ENCODE results near the gene COL20A1.

Gene COL20A1

DNA sequence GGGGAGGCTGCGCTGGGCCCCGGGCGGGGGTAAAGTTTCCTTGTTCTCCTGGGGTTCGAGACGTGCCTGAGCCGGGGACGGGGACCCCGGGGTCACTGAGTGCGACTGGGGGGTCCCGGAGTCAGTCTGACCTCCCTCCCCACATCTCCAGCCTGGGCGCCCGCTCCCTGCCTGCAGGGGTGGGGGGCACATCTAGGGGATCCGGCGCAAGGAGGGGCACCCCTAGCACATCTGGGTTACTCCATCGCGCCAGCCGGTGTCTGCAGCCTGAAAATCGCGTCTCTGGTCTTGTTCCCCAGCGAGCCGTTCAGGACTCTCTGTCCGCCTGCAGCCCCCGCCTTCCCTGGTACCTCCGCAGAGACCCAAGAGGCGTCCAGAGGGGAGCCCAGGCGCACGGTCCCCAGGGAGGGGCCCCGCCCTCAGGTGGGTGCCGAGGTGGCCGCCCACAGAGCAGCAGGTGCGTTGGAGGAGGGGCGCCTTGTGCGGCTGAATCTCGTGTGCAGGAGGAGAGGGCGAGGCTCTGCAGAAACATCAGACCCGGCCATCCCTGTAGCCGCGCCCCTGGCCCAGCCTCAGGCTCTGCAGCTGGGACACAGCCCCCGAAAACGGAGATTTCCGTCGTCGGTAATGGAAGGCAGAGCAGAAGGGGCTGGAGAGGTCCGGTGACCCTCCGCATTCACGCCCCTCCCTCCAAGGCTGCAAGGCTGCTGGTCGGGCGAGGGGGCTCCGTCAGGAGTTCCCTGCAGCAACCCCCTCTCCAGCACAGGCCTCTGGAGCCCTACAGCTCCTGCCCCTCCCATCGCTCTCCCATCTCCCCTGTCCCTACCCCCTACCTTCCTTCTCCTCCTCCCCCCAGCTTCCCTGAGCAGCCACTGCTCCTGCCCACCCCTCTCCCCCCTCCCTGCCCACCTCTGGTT, 68.8 kb downstream of the COL20A1 start:
- no peak for DNase-seq (ENCODE audit: low read depth in 2 of 2)

DNA sequence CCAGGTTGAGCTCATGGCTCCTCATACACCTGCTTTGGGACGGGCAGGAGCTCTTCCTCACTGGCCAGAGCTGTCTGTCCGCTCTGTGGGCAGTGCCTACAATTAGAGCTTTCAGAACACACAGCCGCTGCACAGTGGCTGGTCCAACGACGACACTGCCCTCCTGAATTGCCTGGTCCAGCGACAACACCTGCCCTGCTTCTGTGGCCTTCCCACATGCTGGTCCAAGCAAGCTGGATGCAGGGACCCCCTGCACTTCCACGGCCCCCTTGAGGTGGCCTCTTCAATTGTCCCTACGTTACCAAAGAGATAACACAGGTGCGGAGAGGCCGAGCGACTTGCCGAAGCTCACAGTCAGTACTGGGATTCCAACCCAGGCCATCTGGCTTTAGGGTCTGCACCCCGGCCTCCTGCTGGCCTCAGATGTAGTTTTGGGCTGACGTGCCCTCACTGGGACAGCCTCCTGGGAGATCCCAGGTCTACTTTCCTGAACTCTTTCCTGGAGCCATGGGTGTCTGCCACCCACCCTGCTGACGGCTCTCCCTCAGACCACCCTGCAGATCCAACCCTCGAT, 69.5 kb downstream of the COL20A1 start:
- no peak for DNase-seq (ENCODE audit: low read depth in 2 of 2)

DNA sequence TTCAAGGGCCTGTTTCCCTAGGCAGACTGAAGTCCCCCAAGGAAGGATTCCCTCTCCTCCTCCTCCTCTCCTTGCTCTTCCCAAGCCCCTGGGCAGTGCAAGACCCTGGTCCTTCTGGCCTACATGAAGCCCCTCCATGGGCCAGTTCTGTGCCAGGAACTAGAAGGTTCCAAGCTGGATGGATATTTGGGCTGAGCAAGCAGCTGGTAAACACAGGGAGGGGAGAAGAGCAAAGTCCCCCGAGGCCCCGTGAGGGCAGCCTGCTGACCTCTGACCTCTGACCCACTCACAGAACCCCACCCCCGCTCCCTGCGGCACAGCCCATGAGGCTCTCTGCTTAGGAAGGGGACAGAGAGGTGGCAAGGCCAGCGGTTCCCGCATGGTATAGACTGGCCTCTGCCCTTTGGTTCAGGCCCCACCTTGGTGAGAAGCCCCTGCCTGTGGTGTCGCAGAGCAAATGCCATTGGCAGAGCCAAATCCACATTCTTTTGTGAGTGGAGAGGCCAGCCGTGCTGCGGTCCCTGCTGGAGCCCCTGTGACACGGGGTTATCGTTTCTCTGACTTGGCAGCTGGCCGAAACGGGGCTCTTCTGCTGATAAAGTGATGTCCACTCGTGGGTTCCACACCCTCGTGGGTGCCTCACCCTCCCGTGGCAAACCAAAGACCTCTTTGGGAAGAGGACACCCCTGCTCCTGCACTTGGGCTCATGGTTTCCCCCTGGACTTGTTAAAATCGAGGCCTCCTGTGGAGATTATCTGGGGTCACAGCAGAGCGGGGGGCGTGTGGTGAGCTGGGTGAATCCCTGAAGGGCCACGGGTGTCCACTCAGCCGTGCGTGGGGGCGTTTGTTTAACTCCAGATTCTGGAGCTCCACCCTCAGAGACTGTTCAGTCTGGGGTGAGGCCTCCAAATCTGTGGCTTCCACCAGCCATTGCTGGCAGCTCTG, 70.3 kb downstream of the COL20A1 start:
- no peak for DNase-seq (ENCODE audit: low read depth in 2 of 2)

DNA sequence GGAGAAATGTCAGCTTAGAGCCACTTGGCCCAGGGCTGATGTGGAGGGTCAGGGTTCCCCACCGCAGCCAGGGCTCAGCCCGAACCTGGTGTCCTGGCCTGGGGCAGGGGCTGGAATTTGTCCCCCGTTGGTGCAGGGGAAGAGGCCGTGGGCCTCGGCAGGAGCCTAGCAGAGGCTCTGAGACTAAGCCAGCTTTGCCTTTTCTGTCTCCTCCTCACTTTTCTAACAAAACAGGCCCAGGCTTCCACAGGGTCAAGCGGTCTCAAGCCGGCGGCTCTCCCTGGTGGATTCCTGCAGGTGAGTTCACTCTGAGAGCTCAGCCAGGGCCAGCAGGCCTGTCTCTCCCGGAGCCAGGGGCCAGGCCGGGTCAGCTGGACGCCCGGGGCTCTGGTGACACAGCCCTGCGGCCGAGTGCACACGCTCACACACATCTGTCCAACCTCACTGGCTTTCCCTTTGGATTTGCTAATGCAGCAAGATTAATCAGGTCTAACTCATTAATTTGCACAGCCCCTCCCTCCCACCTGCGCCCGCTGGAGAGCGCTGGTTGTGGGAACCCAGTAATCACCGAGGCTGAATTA, 71.1 kb downstream of the COL20A1 start:
- no peak for DNase-seq (ENCODE audit: low read depth in 2 of 2)

DNA sequence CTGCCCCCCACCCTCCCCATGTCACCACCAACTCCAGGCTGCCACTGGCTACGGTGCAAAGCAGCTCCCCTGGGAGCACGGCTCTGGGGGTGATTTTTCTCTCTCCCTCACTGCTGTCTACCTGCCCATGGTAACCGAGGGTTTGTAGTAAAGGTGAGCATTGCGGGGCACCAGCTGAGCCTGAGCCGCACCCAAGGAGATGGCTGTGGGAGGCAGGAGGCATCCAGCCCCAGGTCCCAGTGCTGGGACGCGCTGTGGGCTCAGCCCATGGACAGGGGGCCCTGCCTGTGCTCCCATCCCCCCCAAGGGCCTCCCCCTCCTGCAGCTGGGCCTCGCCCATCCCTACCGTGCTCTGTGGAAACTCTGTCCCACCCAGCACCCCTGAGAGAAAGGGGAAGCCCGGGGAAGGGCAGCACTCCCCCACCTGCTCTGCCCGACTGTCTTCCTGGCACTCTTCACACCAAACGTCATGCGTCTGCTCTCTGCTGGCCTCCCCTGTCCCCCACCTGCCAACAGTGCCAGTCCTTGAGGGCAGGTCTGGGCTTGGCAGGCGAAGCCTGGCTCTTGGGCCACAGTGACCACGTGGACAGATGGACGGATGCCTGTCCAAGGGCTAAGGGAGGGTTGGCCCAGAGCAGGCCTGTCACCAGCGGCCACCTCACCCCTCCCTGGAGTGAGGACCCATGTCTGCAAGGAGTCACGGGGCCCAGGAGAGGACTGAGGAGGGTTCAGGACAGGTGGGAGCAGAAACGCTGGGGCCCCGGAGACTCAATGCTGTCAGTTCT, 72.0 kb downstream of the COL20A1 start:
- no peak for DNase-seq (ENCODE audit: low read depth in 2 of 2)

DNA sequence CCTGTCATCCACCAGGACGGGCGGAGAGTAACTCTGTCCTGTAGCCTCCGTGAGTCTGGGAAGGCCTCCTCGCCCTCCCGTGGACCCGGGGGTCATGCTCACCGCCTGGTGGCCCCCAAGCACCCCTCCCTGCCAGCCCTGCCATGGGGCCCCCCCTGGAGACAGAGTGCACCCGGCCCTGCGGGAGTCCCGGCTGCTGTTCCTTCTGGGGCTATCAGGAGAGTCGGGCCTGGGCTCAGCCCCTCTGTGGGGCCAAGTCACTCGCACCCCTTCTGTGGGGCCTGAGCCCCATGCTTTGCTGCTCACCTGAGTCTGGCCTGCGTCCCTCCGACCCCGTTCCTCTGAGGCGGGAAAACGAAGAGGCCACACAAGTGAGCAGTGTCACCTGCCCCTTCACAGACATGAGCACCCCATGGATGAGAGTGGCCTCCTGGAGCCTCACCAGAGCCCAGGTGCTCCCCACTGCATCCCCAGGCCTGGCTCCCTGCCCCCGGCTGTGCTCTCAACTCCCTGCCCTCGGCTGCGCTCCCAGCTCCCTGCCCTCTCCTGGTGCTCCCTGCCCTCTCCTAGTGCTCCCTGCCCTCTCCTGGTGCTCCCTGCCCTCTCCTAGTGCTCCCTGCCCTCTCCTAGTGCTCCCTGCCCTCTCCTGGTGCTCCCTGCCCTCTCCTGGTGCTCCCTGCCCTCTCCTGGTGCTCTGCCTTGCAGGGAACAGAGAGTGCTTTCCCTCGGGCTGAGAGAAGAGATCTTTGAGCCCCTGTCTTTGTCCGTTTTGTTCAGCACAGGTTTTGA, 72.8 kb downstream of the COL20A1 start:
- DNase-seq (ENCODE audit: low read depth in 2 of 2): no peak

DNA sequence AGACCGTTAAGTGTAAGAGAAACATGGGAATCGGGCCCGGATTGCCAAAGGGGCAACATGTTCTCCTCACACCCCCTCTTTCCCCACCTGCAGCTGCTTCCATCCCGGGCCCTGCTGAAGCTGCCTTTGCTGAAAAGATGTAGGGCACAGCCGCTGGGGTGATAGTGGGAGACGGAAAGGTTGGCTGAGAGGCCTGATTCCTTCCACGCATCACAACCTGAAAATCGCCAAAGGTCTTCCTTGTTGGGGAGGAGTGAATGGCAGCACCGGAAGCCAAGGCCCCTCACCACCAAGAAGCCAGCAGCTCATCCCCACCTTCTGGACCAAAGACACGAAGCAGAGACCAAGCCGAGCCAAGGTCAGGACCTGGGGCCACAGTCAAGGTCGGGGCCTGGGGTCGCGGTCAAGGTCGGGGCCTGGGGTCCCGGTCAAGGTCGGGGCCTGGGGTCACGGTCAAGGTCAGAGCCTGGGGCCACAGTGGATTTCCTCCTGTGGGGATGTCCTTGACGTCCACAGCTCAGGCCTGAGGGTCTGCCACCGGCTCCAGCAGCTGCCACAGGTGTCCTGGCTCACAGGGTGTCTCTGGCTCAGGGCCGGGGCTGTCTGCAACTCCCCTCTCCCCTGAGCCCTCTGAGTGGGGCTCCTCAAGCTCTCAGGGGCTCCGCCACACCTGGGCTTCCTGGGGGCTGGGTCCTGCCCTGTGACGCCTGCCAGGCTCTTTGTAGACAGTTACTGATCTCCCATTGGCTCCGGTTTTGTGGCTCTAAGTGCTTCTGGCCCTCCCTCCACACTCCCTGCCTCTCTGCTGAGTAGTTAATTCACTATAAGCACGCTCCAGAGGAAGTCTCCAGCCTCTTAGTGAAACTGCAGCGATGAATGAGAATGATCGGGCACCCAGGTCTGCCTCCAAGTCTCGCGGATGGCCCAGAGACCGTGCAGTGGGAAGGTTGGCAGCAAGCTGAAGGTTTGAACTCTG, 73.7 kb downstream of the COL20A1 start:
- DNase-seq (ENCODE audit: low read depth in 2 of 2): no peak

DNA sequence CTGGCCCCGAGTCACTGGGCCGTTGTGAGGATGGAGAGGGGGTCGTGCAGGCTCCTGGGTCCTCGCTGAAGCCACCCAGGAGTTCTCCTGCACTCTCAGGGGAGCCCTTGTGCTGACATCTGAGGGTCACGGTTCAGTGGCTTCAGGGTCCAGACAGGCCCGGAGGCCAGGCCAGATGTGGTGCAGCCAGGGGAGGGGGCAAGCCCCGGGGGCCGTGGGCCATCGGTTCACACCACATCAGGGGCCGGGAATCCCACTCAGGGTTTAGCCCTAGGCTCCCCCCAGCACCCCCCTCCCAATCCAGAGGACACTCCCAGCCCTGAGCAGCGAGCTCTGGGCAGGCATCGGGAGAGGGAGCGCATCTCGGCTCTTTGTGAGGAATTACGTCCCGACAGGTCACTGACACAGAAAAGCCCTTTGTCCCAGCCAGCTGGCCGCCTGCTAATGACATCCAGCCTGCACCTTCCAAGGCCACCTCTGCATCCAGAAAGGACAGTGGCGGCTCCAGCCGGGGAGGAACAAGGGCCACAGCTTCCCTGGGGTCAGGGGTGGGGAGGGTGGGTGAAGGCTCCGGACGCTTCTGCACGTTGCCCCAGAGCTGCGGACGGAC, 74.6 kb downstream of the COL20A1 start:
- no peak for DNase-seq (ENCODE audit: low read depth in 2 of 2)

DNA sequence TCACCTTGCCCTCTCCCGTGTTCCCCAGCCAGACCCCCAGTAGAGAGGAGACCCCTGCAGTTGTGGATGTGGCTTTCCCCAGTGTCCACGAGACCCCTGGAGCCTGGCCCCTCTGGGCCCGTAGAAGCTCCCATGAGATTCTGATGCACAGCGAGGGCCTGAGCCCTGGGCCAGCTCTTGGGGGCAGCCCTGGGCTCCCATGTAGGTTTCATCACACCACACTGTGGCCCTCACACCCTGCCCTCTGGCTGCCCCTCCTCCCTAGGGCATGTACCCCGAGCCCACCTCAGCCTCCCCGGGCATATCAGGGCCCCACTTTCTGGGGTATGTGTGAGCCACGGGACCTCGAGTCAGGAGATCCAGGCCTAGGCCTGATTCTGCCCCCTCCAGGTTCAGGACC, 75.2 kb downstream of the COL20A1 start:
- DNase-seq (ENCODE audit: low read depth in 2 of 2): no peak

DNA sequence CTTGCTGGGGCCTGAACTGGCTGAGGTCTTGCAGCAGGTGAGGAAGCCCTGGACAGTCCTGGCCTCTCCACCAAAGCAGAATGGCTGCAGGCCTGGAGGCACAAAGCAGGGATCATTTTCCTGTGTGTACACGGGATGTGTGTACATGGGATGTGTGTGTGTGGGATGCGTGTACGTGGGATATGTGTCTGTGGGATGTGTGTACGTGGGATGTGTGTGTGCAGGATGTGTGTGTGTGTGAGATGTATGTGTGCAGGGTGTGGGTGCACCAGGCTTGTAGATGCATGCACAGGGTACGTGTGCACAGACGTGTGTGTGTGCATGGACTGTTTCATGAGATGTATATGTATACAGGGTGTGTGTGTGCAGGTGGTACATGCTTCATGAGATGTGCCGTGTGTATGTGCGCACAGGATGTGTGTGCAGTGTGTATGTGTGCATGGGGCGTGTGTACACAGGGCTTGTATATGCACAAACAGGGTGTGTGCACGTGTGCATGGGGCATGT, 76.1 kb downstream of the COL20A1 start:
- no peak for DNase-seq (ENCODE audit: low read depth in 2 of 2)

DNA sequence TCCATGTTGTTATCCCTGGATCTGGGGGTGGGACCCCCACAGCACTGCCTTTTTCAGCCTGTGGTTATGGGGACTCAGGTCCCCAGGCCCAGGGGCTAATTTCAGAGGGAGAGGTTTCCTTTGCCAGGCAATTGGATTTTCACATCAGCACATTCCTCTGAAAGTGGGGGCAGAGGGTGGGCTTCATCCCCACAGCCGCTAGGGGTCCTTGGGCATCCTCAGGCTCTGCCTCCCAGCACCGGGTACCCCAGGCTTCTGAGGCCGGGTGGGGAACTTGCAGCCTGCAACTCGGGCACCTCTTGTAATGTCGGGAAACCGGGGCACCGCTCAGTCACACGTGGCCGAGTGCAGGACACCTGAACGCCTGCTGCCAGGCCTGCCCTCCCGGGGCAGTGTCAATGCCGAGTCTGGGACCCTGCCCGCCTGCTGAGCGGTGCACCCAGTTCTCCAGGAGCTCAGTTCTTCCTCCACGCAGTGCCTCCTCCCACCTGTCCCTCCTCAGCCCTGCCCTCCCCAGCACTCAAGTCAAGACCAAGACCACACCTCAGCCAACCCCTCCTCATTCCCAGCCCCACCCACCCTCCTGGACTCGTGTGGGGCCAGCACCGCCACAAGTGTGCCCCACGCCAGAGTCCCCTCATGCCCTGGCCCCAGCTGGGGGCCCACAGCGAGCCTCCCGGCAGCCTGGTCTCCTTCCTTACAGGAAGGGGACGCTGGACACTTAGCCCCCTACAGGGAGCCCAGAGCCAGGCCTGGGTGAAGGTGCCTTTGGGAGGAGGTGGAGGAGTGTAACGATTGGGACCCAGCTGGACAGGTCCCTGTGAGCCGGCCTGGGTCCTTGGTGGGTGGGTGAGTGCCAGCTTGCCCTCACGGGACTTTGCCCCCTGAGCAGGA, 77.0 kb downstream of the COL20A1 start:
- DNase-seq (ENCODE audit: low read depth in 2 of 2): no peak

DNA sequence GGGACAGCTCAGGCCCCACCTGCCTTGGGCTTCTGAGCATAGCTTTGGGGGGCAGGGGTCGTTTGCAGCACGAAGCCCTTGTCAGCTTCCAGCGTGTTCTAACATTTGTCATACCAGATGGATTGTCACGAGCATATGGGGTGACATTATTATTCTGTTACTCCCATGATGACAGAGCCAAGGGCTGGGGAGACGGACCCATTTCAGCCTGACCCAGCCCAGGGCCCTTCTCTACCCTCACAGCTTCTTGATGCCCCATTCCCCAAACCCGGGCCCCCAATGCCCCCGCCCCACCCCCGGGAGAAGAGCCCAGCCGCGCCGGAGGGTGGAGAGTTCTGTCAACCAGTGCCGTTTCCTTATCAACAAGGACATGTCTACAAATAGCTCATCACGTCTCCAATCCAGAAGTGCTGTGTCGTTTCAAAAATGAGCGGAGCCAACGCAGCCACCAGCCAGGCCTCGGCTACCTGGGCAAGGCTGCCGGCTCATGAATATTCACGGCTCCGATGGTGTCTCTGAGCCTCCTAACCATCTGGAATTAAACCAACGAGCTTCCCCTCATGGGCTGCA, 77.7 kb downstream of the COL20A1 start:
- DNase-seq (ENCODE audit: low read depth in 2 of 2): no peak

DNA sequence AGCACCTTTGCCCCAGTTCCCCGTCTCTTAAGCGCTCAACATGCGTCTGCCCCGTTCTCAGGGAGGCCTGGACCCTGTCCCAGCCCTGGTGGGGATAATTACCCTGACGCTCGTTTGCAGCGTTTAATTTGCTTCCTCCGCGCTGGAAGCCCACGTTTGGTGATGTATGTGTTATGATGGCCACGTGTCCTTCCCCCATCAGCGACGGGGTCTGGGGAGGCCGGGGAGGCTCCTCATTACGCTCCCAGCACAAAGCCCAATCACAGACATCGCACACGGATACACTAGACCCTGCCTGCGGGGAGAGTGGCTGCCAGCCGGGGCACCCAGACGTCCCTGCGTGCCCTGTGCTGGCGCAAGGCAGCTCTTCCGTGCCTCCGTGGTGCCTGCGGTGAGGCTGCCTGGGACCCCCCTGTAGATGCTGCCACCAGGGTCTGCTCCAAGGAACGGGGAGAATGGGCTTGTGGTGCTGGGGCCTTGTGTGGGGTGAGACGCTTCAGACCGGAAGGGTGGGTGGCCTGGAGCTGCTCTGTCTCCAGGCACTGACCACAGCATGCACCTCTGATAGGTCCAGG, 78.4 kb downstream of the COL20A1 start:
- no peak for DNase-seq (ENCODE audit: low read depth in 2 of 2)

DNA sequence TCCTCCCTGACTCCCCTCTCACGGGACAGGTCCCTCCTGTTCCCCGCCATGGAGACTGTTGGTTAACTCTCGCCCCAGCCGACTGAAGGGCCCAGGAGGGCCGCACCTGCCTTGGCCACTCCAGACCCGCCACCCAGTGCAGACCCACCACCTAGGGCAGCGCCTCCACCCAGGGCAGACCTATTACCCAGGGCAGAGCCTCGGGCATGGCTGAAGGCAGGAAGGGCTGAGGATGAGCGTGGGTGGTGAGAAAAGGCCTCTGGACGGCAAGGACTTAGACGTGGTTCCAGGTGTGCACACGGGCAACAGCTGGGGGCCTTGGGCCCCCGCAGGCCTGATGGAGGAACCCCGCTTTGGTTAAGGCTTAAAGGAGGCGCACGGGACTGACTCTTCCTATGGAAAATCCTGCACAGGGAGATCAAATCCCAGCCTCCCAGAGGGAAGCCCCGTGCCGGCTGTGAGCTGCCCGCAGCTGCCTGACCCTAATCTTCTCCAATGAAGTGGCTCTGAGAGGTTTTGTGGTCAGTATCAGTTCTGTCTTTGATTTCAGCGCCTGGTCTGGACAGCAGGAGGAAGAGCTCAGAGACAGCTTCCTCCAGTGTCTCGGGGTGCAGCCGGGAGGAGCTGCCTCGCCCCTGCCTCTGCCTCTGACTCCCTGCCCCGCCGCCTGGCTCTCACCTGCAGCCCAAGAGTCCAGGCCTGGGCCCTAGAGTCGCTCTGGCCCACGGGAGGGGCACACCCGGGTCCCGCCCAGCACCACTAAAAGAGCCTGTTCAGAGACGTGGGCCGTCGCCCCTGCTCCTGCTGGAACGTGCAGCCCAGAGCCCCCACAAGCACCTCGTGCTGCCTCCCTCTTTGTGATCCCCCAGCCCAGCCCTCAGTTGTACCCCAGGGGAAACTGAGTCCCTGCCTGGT, 80.2 kb downstream of the COL20A1 start:
- no peak for DNase-seq (ENCODE audit: low read depth in 2 of 2)

DNA sequence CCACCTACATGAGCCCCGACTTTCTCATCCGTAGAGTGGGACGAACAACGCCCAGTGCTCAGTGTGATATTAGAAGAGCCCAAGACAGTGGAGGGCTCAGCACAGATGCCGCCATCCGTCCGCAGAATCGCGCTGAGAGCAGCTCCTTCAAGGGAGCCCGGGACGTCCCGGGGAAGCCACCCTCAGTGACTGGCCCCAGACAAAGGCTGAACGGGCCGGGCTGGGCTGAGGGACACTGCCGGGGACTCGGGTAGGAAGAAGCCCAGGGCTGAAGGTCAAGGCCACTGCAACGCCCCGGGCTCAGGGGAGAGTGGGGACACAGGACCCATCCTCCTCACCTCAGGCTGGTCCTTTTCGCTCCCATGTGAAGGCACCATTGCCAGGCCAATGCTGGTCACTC, 81.0 kb downstream of the COL20A1 start:
- no peak for DNase-seq (ENCODE audit: low read depth in 2 of 2)

DNA sequence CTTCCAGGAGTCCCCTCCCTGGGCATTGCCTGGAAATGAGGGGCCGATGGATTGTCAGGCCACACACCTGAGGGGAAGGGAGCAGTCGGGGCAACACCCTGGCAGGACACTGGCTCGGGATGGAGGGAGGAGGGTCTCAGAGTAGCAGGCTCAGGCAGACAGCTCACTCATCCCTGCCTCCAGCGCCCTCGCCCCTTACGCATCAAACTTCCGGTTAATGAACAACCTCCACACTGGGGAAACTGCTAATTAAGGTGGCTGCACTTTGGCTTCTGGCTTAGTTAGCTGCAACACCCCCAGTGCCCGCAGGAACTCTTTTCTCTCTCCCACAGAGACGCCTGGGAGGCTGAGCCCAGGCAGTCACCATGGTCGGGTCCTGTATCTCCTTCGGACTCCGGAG, 81.5 kb downstream of the COL20A1 start:
- DNase-seq (ENCODE audit: low read depth in 2 of 2): no peak
